Measurements from ENCODE around the gene S1PR3. TPM values are rescaled to one million over a fixed set of nuclear protein-coding genes. Genes with fewer than 3 reads are reported as not detected.

The S1PR3 gene
- total RNA-seq, 2 experiments from 2014 or later = 0.47 TPM; not detected in 1

- Histone ChIP-seq H3K9me2 (ENCODE audit: insufficient read depth, low read length) (no peaks in the 10 kb centered on the region), H3K4me2 (ENCODE audit: low read length) (no peak overlapping the region), H3K36me3 (ENCODE audit: insufficient read depth, low read length) (no peaks in the 10 kb centered on the region), H4K20me1 (ENCODE audit: insufficient read depth, low read length) (no peaks in the 10 kb centered on the region), H3K27ac (ENCODE audit: low read depth, low read length, poor library complexity, severe bottlenecking) (no peak overlapping the region), H3K9me3 (ENCODE audit: low read length) (no peaks in the 10 kb centered on the region), H3K4me3 (ENCODE audit: low read depth, low read length, poor library complexity, severe bottlenecking) (no peak overlapping the region), H3K79me2 (ENCODE audit: insufficient read depth, low read depth, low read length) (no peaks in the 10 kb centered on the region), H3K4me1 (ENCODE audit: insufficient read depth, low read length, poor library complexity, severe bottlenecking) (no peaks in the 10 kb centered on the region), H2AFZ (ENCODE audit: low read length) (no peak overlapping the region)
- POLR2A ChIA-PET = no interaction called here
- BruUV-seq (replicated peaks) = no TSS peak
- intact Hi-C loops (cut with micrococcal nuclease; ENCODE audit: unreplicated experiment) = no loop called here
- CTCF ChIA-PET (ENCODE audit: unreplicated experiment) = no interaction called here
- no peak for TF ChIP-seq EZH2phosphoT487 (IDR thresholded peaks at IDR 0.05; ENCODE audit: borderline replicate concordance, low read depth, low read length)
- no peak for TF ChIP-seq CTCF (conservative IDR thresholded peaks at IDR 0.05; ENCODE audit: low read length)
- DNase-seq (ENCODE audit: low spot score) = no peak
Observed at GRCh38 chr9:89039664-89040063, 48.4 kb downstream of the S1PR3 start.

GRCh38 chr9:89042984-89043383 lies 51.7 kb downstream of the S1PR3 start:
- Histone ChIP-seq H3K27ac (ENCODE audit: low read depth, low read length, poor library complexity, severe bottlenecking) (no peak overlapping the region), H3K4me2 (ENCODE audit: low read length) (no peak overlapping the region), H4K20me1 (ENCODE audit: insufficient read depth, low read length) (no peaks in the 10 kb centered on the region), H2AFZ (ENCODE audit: low read length) (no peak overlapping the region), H3K36me3 (ENCODE audit: insufficient read depth, low read length) (no peaks in the 10 kb centered on the region), H3K4me3 (ENCODE audit: low read depth, low read length, poor library complexity, severe bottlenecking) (no peak overlapping the region), H3K4me1 (ENCODE audit: insufficient read depth, low read length, poor library complexity, severe bottlenecking) (no peaks in the 10 kb centered on the region), H3K9me3 (ENCODE audit: low read length) (no peaks in the 10 kb centered on the region), H3K79me2 (ENCODE audit: insufficient read depth, low read depth, low read length) (no peaks in the 10 kb centered on the region), H3K9me2 (ENCODE audit: insufficient read depth, low read length) (no peaks in the 10 kb centered on the region)
- ChIA-PET CTCF (ENCODE audit: unreplicated experiment) (no interaction called here), POLR2A (interaction anchor here (0.6 kb wide), 1 partner anchor 666 kb away, joined by 3 read pairs; no protein-coding TSS in a partner anchor)
- intact Hi-C loops (cut with micrococcal nuclease; ENCODE audit: unreplicated experiment) = no loop called here
- BruUV-seq (replicated peaks) = no TSS peak
- TF ChIP-seq EZH2phosphoT487 (IDR thresholded peaks at IDR 0.05; ENCODE audit: borderline replicate concordance, low read depth, low read length) = no peak
- TF ChIP-seq CTCF (conservative IDR thresholded peaks at IDR 0.05; ENCODE audit: low read length) = no peak
- no peak for DNase-seq (ENCODE audit: low spot score)

GRCh38 chr9:89044104-89044503 lies 52.8 kb downstream of the S1PR3 start:
- H3K4me1 ChIP-seq (ENCODE audit: insufficient read depth, low read length, poor library complexity, severe bottlenecking) = no peaks in the 10 kb centered on the region
- no peaks in the 10 kb centered on the region for H3K9me3 ChIP-seq (ENCODE audit: low read length)
- TF ChIP-seq CTCF (conservative IDR thresholded peaks at IDR 0.05; ENCODE audit: low read length) (no peak), EZH2phosphoT487 (IDR thresholded peaks at IDR 0.05; ENCODE audit: borderline replicate concordance, low read depth, low read length) (no peak)
- H3K4me2 ChIP-seq (ENCODE audit: low read length) = no peak overlapping the region
- H3K4me3 ChIP-seq (ENCODE audit: low read depth, low read length, poor library complexity, severe bottlenecking) = no peak overlapping the region
- intact Hi-C loops (cut with micrococcal nuclease; ENCODE audit: unreplicated experiment) = no loop called here
- CTCF ChIA-PET (ENCODE audit: unreplicated experiment) = no interaction called here
- H3K9me2 ChIP-seq (ENCODE audit: insufficient read depth, low read length) = no peaks in the 10 kb centered on the region
- POLR2A ChIA-PET = interaction anchor here (0.7 kb wide), 1 partner anchor 91 kb away, joined by 8 read pairs; no protein-coding TSS in a partner anchor
- H2AFZ ChIP-seq (ENCODE audit: low read length) = no peak overlapping the region
- no peak overlapping the region for H3K27ac ChIP-seq (ENCODE audit: low read depth, low read length, poor library complexity, severe bottlenecking)
- no peaks in the 10 kb centered on the region for H3K79me2 ChIP-seq (ENCODE audit: insufficient read depth, low read depth, low read length)
- H3K36me3 ChIP-seq (ENCODE audit: insufficient read depth, low read length) = no peaks in the 10 kb centered on the region
- H4K20me1 ChIP-seq (ENCODE audit: insufficient read depth, low read length) = no peaks in the 10 kb centered on the region
- no peak for DNase-seq (ENCODE audit: low spot score)
- BruUV-seq (replicated peaks) = no TSS peak

Data from OCI-LY7 (cell line).